Panc1 (cell line): ENCODE measurements around the gene AARS2. TPM values are rescaled to one million over a fixed set of nuclear protein-coding genes. Genes with fewer than 3 reads are reported as not detected.
"Not testable (repeated sequence)": the region's sequence is repeated elsewhere in the genome, so short reads cannot be mapped to it uniquely, and the experiment has no call there.

ENCODE experiments used
- ATAC-seq: fragments of 200-7000 bp; cut with Tn5 transposase; 2 replicates; pipeline ENCODE4 v1.9.1; 2020; ENCODE audit warnings: mild to moderate bottlenecking, moderate library complexity
- BruUV-seq: library from RNA; stranded (reverse); fragments of 400-500 nt; replicated peaks from 2 replicates; lab custom pipeline; 2021; lab: Mats Ljungman, UMichigan
- CTCF ChIA-PET: fragments of 300-600 bp; sonication (Branson Sonifier 250); formaldehyde crosslinking; loops from one replicate; lab custom pipeline; 2022; ENCODE audit warnings: antibody characterized with exemption; lab: Charles Lee
- POLR2A ChIA-PET: fragments of 300-600 bp; sonication (Branson Sonifier 250); formaldehyde crosslinking; loops from one replicate; lab custom pipeline; 2022; ENCODE audit warnings: antibody characterized with exemption; lab: Charles Lee
- DNase-seq: peaks from one replicate; pipeline ENCODE4 v3.0.0-alpha.2; 2010; ENCODE audit warnings: low read depth, low spot score
- H3K27ac ChIP-seq: 2 replicates; pipeline ENCODE4 v1.5.1; 2011; ENCODE audit warnings: mild to moderate bottlenecking, low read length, inconsistent platforms
- H3K27me3 ChIP-seq: fragments of 200-500 bp; sonication (Bioruptor generic); 2 replicates; pipeline ENCODE4 v1.6.0; 2014; ENCODE audit warnings: low read length, inconsistent platforms; ENCODE audit not compliant: control insufficient read depth, insufficient read depth
- H3K36me3 ChIP-seq: fragments of 200-500 bp; sonication (Bioruptor generic); 2 replicates; pipeline ENCODE4 v1.5.1; 2014; ENCODE audit warnings: inconsistent platforms, mild to moderate bottlenecking, low read length, moderate library complexity; ENCODE audit not compliant: control insufficient read depth, insufficient read depth
- H3K4me1 ChIP-seq: 2 replicates; pipeline ENCODE4 v1.5.1; 2011; ENCODE audit warnings: inconsistent platforms, mild to moderate bottlenecking, low read length, moderate library complexity; ENCODE audit not compliant: control insufficient read depth, insufficient read depth
- H3K4me3 ChIP-seq, 2 experiments: 2 replicates each; pipeline ENCODE4 v1.5.1; 2011 to 2012; ENCODE audit warnings: low read depth in 2 of 2, low read length in 2 of 2, mild to moderate bottlenecking in 2 of 2, inconsistent platforms in 1 of 2, moderate library complexity in 1 of 2
- H3K9me3 ChIP-seq: fragments of 200-500 bp; sonication (Bioruptor generic); 2 replicates; pipeline ENCODE4 v1.5.1; 2014; ENCODE audit warnings: low read depth, mild to moderate bottlenecking, inconsistent platforms, low read length, moderate library complexity; ENCODE audit not compliant: control insufficient read depth, insufficient read depth
- CTCF ChIP-seq: fragments of 450-650 bp; IDR thresholded peaks from 2 replicates; pipeline ENCODE4 v1.5.1; 2017; ENCODE audit warnings: mild to moderate bottlenecking
- POLR2AphosphoS5 ChIP-seq: IDR thresholded peaks from 2 replicates; pipeline ENCODE4 v1.6.1; 2012; ENCODE audit warnings: mild to moderate bottlenecking, low read depth, low read length, moderate library complexity
- REST ChIP-seq, 2 experiments: IDR thresholded peaks; 2 replicates each; pipeline ENCODE4 v1.6.1; 2011 to 2012; ENCODE audit warnings: low read depth in 2 of 2, control low read depth in 1 of 2, low read length in 1 of 2, mild to moderate bottlenecking in 1 of 2, moderate library complexity in 1 of 2; ENCODE audit not compliant: insufficient read depth in 1 of 2
- SIN3A ChIP-seq: IDR thresholded peaks from 2 replicates; pipeline ENCODE4 v1.6.1; 2012; ENCODE audit warnings: low read depth, mild to moderate bottlenecking, low read length, moderate library complexity, borderline replicate concordance; ENCODE audit not compliant: insufficient read depth
- TCF7L2 ChIP-seq: IDR thresholded peaks from 2 replicates; pipeline ENCODE4 v1.6.1; 2011; ENCODE audit warnings: mild to moderate bottlenecking, low read depth, low read length, inconsistent platforms
- in situ Hi-C: cut with HindIII; loops from 2 replicates; pipeline ENCODE4 v1.10.0; 2016; ENCODE audit warnings: low sequenced_read_pairs, low pct_unique_long_range_greater_than_20kb
- intact Hi-C: fragments of 100-400 bp; cut with micrococcal nuclease; formaldehyde crosslinking; loops from one replicate; pipeline ENCODE4 v1.10.0; 2022; ENCODE audit not compliant: unreplicated experiment
- total RNA-seq: library from RNA; stranded (reverse); gene quantifications from one replicate; pipeline ENCODE4 v1.2.1, GENCODE V29; 2021; ENCODE audit not compliant: unreplicated experiment

The AARS2 gene
- total RNA-seq, 1 experiment from 2014 or later = 13.1 TPM

GRCh38 chr6:44315951-44316350 lies 2.8 kb upstream of the AARS2 start:
- DNase-seq (no peak), ATAC-seq (no peak)
- Histone ChIP-seq H3K9me3 (no peaks in the 10 kb centered on the region), H3K27me3 (peaks cover 16% of the 10 kb centered on the region), H3K4me1 (peaks cover 7% of the 10 kb centered on the region; the same call in 1 of the 2 replicates), H3K4me3 (no peak overlapping the region), H3K36me3 (no peaks in the 10 kb centered on the region; the same call in 1 of the 2 replicates), H3K27ac (no peak overlapping the region)
- intact Hi-C loops (no loop called here), in situ Hi-C loops (no loop called here)
- no TSS peak for BruUV-seq
- TF ChIP-seq POLR2AphosphoS5 (no peak), REST (IDR thresholded peaks at IDR 0.05; ENCODE audit: insufficient read depth in 1 of 2, low read depth in 2 of 2, low read length in 1 of 2) (no peak), SIN3A (no peak), CTCF (no peak)
- CTCF ChIA-PET = no interaction called here
- POLR2A ChIA-PET = interaction anchor here (0.5 kb wide), 1 partner anchor 55 kb away, joined by 5 read pairs; no protein-coding TSS in a partner anchor

GRCh38 chr6:44315516-44315915 lies 2.4 kb upstream of the AARS2 start:
- intact Hi-C loops (no loop called here), in situ Hi-C loops (no loop called here)
- BruUV-seq = no TSS peak
- H3K4me3 ChIP-seq = no peak overlapping the region
- H3K9me3 ChIP-seq = no peaks in the 10 kb centered on the region
- no peak overlapping the region for H3K27ac ChIP-seq
- H3K36me3 ChIP-seq = peaks cover 2% of the 10 kb centered on the region
- CTCF ChIA-PET = no interaction called here
- DNase-seq = no peak
- peaks cover 16% of the 10 kb centered on the region for H3K27me3 ChIP-seq
- no peak for TF ChIP-seq REST (IDR thresholded peaks at IDR 0.05; ENCODE audit: insufficient read depth in 1 of 2, low read depth in 2 of 2, low read length in 1 of 2)
- no peak for TF ChIP-seq SIN3A
- TF ChIP-seq CTCF = no peak
- TF ChIP-seq POLR2AphosphoS5 = no peak
- no peak for TF ChIP-seq TCF7L2
- H3K4me1 ChIP-seq = peaks cover 7% of the 10 kb centered on the region; the same call in 1 of the 2 replicates
- POLR2A ChIA-PET = no interaction called here
- no peak for ATAC-seq

- H3K27ac ChIP-seq, H3K9me3 ChIP-seq, CTCF ChIA-PET, in situ Hi-C loops, ATAC-seq, DNase-seq, H3K4me1 ChIP-seq, H3K4me3 ChIP-seq, POLR2A ChIA-PET, intact Hi-C loops, H3K36me3 ChIP-seq, BruUV-seq: not testable (repeated sequence)
- peaks cover 14% of the 10 kb centered on the region for H3K27me3 ChIP-seq
These were observed 1.5 kb upstream of the AARS2 start for GRCh38 chr6:44314657-44315056.
